ENCODE results near the gene CDCP2.
"Not testable (repeated sequence)": the region's sequence is repeated elsewhere in the genome, so short reads cannot be mapped to it uniquely, and the experiment has no call there.

Gene CDCP2

DNA sequence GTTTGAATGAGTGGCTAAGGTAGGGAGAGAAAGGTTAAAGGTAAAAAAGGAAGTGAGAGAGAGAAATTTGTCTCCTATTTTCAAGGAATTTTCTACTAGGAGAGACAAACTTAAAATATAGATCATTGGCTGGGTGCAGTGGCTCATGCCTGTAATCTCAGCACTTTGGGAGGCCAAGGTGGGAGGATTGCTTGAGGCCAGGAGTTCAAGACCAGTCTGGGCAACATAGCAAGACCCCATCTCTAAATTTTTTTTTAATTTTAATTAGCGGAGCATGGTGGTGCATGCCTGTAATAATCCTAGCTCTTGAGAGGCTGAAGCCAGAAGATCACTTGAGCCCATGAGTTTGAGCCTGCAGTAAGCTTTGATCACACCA lies 58.1 kb downstream of the CDCP2 start:
- not testable (repeated sequence) for DNase-seq (ENCODE audit: low read depth in 2 of 2, low spot score in 1 of 2)

GRCh38 chr1:54094001-54094729 lies 58.6 kb downstream of the CDCP2 start:
- DNase-seq (ENCODE audit: low read depth in 2 of 2, low spot score in 1 of 2), result no peak

DNA sequence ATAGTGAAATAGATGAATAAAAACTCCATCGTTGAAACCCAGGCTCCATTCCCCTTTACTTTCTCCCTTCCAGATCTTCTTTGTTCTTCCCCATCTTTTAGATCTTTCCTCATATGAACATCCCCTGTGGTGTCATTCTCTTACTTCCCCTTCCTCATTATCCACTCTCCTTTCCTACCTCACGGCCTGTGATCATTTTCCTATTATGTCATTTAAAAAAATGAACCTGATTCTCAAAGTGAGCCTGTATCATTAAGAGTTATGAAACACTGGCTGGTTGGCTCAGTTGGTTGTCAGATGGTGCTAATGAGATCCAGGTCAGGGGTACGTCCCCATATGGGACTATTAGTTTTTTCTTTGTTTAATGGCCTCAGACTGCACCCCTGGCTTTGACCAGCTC lies 61.1 kb downstream of the CDCP2 start:
- no peak for DNase-seq (ENCODE audit: low read depth in 2 of 2, low spot score in 1 of 2)

DNA sequence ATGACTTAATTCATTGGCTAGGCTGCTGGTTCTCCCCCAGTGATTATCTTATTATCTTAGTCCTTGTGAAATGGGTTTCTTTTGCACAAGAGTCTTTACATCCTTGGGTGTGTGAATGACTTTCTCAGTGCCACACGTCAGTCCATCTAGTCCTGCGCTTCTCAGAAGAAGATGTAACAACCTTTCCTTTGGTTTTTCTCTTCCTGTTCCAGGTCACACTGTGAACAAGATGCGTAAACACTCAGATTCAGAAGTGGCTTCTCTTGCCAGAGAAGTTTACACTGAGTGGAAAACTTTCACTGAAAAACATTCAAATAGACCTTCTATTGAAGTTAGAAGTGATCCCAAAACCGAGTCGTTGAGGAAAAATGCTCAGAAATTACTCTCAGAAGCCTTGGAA lies 64.4 kb downstream of the CDCP2 start:
- no peak for DNase-seq (ENCODE audit: low read depth in 2 of 2, low spot score in 1 of 2)

GRCh38 chr1:54086754-54087153 lies 66.0 kb downstream of the CDCP2 start:
- DNase-seq (ENCODE audit: low read depth in 2 of 2, low spot score in 1 of 2), result no peak

- DNase-seq (ENCODE audit: low read depth in 2 of 2, low spot score in 1 of 2), result no peak
Observed at GRCh38 chr1:54084794-54085193, 68.0 kb downstream of the CDCP2 start.
